H1 (cell line): Measurements from ENCODE around the gene APOBEC3G.

Source experiments
- CEBPB ChIP-seq: IDR thresholded peaks from 2 replicates; pipeline ENCODE4 v1.6.1; 2012; ENCODE audit warnings: low read depth, low read length
- EZH2 ChIP-seq: fragments of 200-600 bp; sonication (generic); IDR thresholded peaks from 2 replicates; pipeline ENCODE4 v1.7.1; 2012; ENCODE audit warnings: low read depth, mild to moderate bottlenecking, moderate library complexity, low read length, inconsistent platforms; ENCODE audit not compliant: severe bottlenecking
- MAFK ChIP-seq: IDR thresholded peaks from 2 replicates; pipeline ENCODE4 v1.6.1; 2012; ENCODE audit warnings: low read depth, mild to moderate bottlenecking, improper control_type of control experiment, low read length
- POLR2A ChIP-seq, 2 experiments: IDR thresholded peaks; 1 replicate in 1 of 2; 2 replicates in 1 of 2; pipeline ENCODE4 v1.6.1; 2011; ENCODE audit warnings: low read depth in 2 of 2, low read length in 2 of 2, mild to moderate bottlenecking in 2 of 2; ENCODE audit errors: control extremely low read depth in 1 of 2
- RAD21 ChIP-seq, 2 experiments: IDR thresholded peaks in 1 of 2; conservative IDR thresholded peaks in 1 of 2; 2 replicates each; pipeline ENCODE4 v1.6.1; 2011; ENCODE audit warnings: low read depth in 2 of 2, low read length in 2 of 2, improper control_type of control experiment in 1 of 2, inconsistent platforms in 1 of 2, mild to moderate bottlenecking in 1 of 2, moderate library complexity in 1 of 2
- RNF2 ChIP-seq: fragments of 200-900, 300-1000 bp; sonication (generic); IDR thresholded peaks from 2 replicates; pipeline ENCODE4 v1.7.1; 2016; ENCODE audit warnings: borderline replicate concordance, low read depth, mild to moderate bottlenecking, antibody characterized with exemption, low read length; ENCODE audit not compliant: poor library complexity, severe bottlenecking; ENCODE audit errors: missing control alignments
- SIN3A ChIP-seq, 2 experiments: IDR thresholded peaks in 1 of 2; conservative IDR thresholded peaks in 1 of 2; 2 replicates each; pipeline ENCODE4 v1.6.1; 2011 to 2012; ENCODE audit warnings: low read length in 2 of 2, improper control_type of control experiment in 1 of 2, low read depth in 1 of 2, mild to moderate bottlenecking in 1 of 2
- TF ChIP-seq, protein P1 (sequence below), 3 experiments: IDR thresholded peaks; 1 replicate in 2 of 3; 2 replicates in 1 of 3; pipeline versions ENCODE4 v1.5.1 to v1.6.1; 2011; ENCODE audit warnings: low read length in 3 of 3, mild to moderate bottlenecking in 3 of 3, inconsistent platforms in 2 of 3, low read depth in 1 of 3, moderate library complexity in 1 of 3; ENCODE audit not compliant: insufficient read depth in 1 of 3; ENCODE audit errors: control extremely low read depth in 1 of 3

DNA sequence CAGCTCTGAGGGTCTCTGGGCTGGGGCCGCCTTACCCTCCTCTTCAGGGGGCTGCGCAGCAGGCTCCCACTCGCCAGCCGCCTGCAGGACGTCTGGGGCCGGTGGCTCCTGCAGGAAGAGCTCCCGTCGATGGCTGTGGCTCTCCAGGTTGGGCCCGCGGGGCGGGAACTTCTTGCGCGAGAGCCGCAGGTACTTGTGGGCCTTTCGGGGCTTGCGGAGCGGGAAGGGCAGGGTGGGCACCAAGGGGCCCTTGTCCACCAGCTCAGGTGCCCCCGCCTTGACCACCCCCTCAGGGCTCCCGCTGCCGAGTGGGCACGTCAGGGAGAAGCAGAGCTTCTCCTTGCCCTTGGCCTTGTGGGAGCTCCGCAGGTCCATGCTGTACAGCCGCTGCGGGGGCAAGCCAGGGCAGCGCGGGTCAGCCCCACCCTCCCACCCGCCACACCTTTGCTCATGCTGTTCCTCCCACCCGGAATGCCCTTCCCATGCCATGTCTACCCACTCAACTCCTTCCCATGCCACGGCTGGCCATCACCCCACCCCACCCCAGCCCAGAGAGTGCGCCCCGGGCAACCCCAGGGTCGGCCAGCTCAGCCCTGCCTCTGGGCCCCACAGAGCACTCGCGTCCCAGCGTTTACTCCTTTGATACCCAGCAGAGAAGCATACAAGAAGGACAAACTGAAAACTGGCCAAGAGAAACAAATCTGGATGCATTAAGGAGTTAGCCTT lies 57.5 kb downstream of the APOBEC3G start:
- TF ChIP-seq EZH2, result no peak
- no peak for TF ChIP-seq POLR2A (IDR thresholded peaks at IDR 0.05; ENCODE audit: control extremely low read depth in 1 of 2, low read depth in 2 of 2, low read length in 2 of 2)
- TF ChIP-seq RNF2, result no peak
- no peak for TF ChIP-seq SIN3A (conservative IDR thresholded peaks at IDR 0.05 in 1 of 2, IDR thresholded peaks at IDR 0.05 in 1 of 2; ENCODE audit: low read depth in 1 of 2, low read length in 2 of 2)
- no peak for TF ChIP-seq CEBPB
- no peak for TF ChIP-seq MAFK
- TF ChIP-seq RAD21 (IDR thresholded peaks at IDR 0.05 in 1 of 2, conservative IDR thresholded peaks at IDR 0.05 in 1 of 2; ENCODE audit: low read depth in 2 of 2, low read length in 2 of 2), result no peak
- TF ChIP-seq, protein P1, sequence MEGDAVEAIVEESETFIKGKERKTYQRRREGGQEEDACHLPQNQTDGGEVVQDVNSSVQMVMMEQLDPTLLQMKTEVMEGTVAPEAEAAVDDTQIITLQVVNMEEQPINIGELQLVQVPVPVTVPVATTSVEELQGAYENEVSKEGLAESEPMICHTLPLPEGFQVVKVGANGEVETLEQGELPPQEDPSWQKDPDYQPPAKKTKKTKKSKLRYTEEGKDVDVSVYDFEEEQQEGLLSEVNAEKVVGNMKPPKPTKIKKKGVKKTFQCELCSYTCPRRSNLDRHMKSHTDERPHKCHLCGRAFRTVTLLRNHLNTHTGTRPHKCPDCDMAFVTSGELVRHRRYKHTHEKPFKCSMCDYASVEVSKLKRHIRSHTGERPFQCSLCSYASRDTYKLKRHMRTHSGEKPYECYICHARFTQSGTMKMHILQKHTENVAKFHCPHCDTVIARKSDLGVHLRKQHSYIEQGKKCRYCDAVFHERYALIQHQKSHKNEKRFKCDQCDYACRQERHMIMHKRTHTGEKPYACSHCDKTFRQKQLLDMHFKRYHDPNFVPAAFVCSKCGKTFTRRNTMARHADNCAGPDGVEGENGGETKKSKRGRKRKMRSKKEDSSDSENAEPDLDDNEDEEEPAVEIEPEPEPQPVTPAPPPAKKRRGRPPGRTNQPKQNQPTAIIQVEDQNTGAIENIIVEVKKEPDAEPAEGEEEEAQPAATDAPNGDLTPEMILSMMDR (IDR thresholded peaks at IDR 0.05; ENCODE audit: control extremely low read depth in 1 of 3, insufficient read depth in 1 of 3, low read depth in 1 of 3, low read length in 3 of 3), result no peak
